CD4-positive, alpha-beta T cell (primary cell): ENCODE results near the gene FMO3. TPM values are rescaled to one million over a fixed set of nuclear protein-coding genes. Genes with fewer than 3 reads are reported as not detected.

Experiments used
- ATAC-seq: fragments of 200-7000 bp; cut with Tn5 transposase; one replicate; pipeline ENCODE4 v1.10.0; 2022; ENCODE audit warnings: mild to moderate bottlenecking; ENCODE audit not compliant: poor library complexity
- CTCF ChIA-PET: fragments of 350-600 bp; sonication (Branson Sonifier 250); formaldehyde crosslinking; loops from one replicate; lab custom pipeline; 2021; ENCODE audit warnings: antibody characterized with exemption, inconsistent platforms; lab: Charles Lee
- POLR2A ChIA-PET: fragments of 350-600 bp; sonication (Branson Sonifier 250); formaldehyde crosslinking; loops from one replicate; lab custom pipeline; 2021; ENCODE audit warnings: antibody characterized with exemption, inconsistent platforms; lab: Charles Lee
- DNase-seq, 14 experiments: peaks; one replicate each; pipeline ENCODE4 v3.0.0-alpha.2; 2013 to 2020; ENCODE audit warnings: mixed read lengths in 2 of 14
- H3K27ac ChIP-seq, 2 donors: one replicate each; pipeline versions ENCODE4 v1.5.1 to v1.7.0; 2013; ENCODE audit warnings: low read length in 2 of 2, low read depth in 1 of 2, mild to moderate bottlenecking in 1 of 2
- H3K27me3 ChIP-seq, 2 experiments: 1 replicate in 1 of 2; 2 replicates in 1 of 2; pipeline versions ENCODE4 v1.6.1 to v1.7.0; 2013; ENCODE audit warnings: low read length in 2 of 2, control low read depth in 1 of 2, mild to moderate bottlenecking in 1 of 2, moderate library complexity in 1 of 2; ENCODE audit not compliant: insufficient read depth in 2 of 2, control insufficient read depth in 1 of 2
- H3K36me3 ChIP-seq: one replicate; pipeline ENCODE4 v1.6.1; 2013; ENCODE audit warnings: low read length, control low read depth; ENCODE audit not compliant: insufficient read depth
- H3K4me1 ChIP-seq: one replicate; pipeline ENCODE4 v1.6.1; 2013; ENCODE audit warnings: low read length, control low read depth; ENCODE audit not compliant: insufficient read depth
- H3K4me3 ChIP-seq: one replicate; pipeline ENCODE4 v1.5.1; 2013; ENCODE audit warnings: mild to moderate bottlenecking, low read length, moderate library complexity
- H3K9me3 ChIP-seq, 2 experiments: 1 replicate in 1 of 2; 2 replicates in 1 of 2; pipeline versions ENCODE4 v1.6.1 to v1.7.0; 2013; ENCODE audit warnings: low read length in 2 of 2, mild to moderate bottlenecking in 2 of 2, control low read depth in 1 of 2, moderate library complexity in 1 of 2; ENCODE audit not compliant: control insufficient read depth in 1 of 2, insufficient read depth in 1 of 2
- H3K27ac Mint-ChIP-seq: one replicate; pipeline ENCODE4 v1.8.0; 2020; ENCODE audit warnings: mixed read lengths
- H3K27me3 Mint-ChIP-seq: one replicate; pipeline ENCODE4 v1.8.0; 2021; ENCODE audit warnings: mixed read lengths
- H3K36me3 Mint-ChIP-seq: one replicate; pipeline ENCODE4 v1.8.0; 2021; ENCODE audit warnings: low read depth, mixed read lengths
- H3K4me1 Mint-ChIP-seq: one replicate; pipeline ENCODE4 v1.8.0; 2021; ENCODE audit warnings: low read depth, mixed read lengths
- H3K4me3 Mint-ChIP-seq: one replicate; pipeline ENCODE4 v1.8.0; 2020; ENCODE audit warnings: mild to moderate bottlenecking, mixed read lengths
- H3K9me3 Mint-ChIP-seq: one replicate; pipeline ENCODE4 v1.8.0; 2020; ENCODE audit warnings: mixed read lengths
- CTCF ChIP-seq: fragments of 200-600 bp; IDR thresholded peaks from one replicate; pipeline ENCODE4 v1.8.0; 2022; ENCODE audit warnings: antibody characterized with exemption, mild to moderate bottlenecking
- intact Hi-C, 2 experiments: fragments of 100-400 bp; cut with DNase I in 1 of 2; cut with micrococcal nuclease in 1 of 2; formaldehyde crosslinking; loops; one replicate each; pipeline versions ENCODE4 v1.15.1 to v1.9.0; 2023 to 2025; cut with DNase I, micrococcal nuclease
- total RNA-seq, 174 experiments: library from RNA in 2 of 174; stranded (reverse) in 2 of 174; gene quantifications; one replicate each; pipeline ENCODE4 v1.2.3 and lab custom pipeline; 2021 to 2026

The FMO3 gene
- total RNA-seq, 2 experiments from 2014 or later, result not detected

GRCh38 chr1:171082606-171083005, 8.1 kb upstream of the FMO3 start:
- H3K27ac ChIP-seq, result no peak overlapping the region
- TF ChIP-seq CTCF, result no peak
- H3K4me1 ChIP-seq, result no peaks in the 10 kb centered on the region
- H3K36me3 ChIP-seq, result no peaks in the 10 kb centered on the region
- no peaks in the 10 kb centered on the region for H3K9me3 Mint-ChIP-seq
- H3K36me3 Mint-ChIP-seq, result no peaks in the 10 kb centered on the region
- H3K4me3 ChIP-seq, result no peak overlapping the region
- no peak overlapping the region for H3K27ac Mint-ChIP-seq
- ChIA-PET POLR2A (no interaction called here), CTCF (no interaction called here)
- no peak for DNase-seq
- H3K4me1 Mint-ChIP-seq, result no peaks in the 10 kb centered on the region
- no peak for ATAC-seq
- H3K9me3 ChIP-seq, result no peaks in the 10 kb centered on the region
- intact Hi-C loops, result no loop called here
- no peaks in the 10 kb centered on the region for H3K27me3 ChIP-seq
- H3K27me3 Mint-ChIP-seq, result peaks cover 16% of the 10 kb centered on the region
- no peak overlapping the region for H3K4me3 Mint-ChIP-seq

GRCh38 chr1:171083222-171083621, 7.5 kb upstream of the FMO3 start:
- Mint-ChIP-seq H3K36me3 (no peaks in the 10 kb centered on the region), H3K4me1 (no peaks in the 10 kb centered on the region), H3K9me3 (no peaks in the 10 kb centered on the region), H3K27ac (no peak overlapping the region), H3K27me3 (peaks cover 16% of the 10 kb centered on the region), H3K4me3 (no peak overlapping the region)
- no peaks in the 10 kb centered on the region for H3K36me3 ChIP-seq
- ATAC-seq, result no peak
- no peak overlapping the region for H3K4me3 ChIP-seq
- CTCF ChIA-PET, result no interaction called here
- H3K27me3 ChIP-seq, result no peaks in the 10 kb centered on the region
- TF ChIP-seq CTCF, result no peak
- no peaks in the 10 kb centered on the region for H3K4me1 ChIP-seq
- intact Hi-C loops, result no loop called here
- POLR2A ChIA-PET, result no interaction called here
- no peak overlapping the region for H3K27ac ChIP-seq
- no peaks in the 10 kb centered on the region for H3K9me3 ChIP-seq
- no peak for DNase-seq

GRCh38 chr1:171084091-171084490, 6.6 kb upstream of the FMO3 start:
- Histone ChIP-seq H3K4me1 (no peaks in the 10 kb centered on the region), H3K27me3 (no peaks in the 10 kb centered on the region), H3K9me3 (no peaks in the 10 kb centered on the region), H3K4me3 (no peak overlapping the region), H3K27ac (no peak overlapping the region), H3K36me3 (no peaks in the 10 kb centered on the region)
- H3K27me3 Mint-ChIP-seq, result peaks cover 16% of the 10 kb centered on the region
- no peaks in the 10 kb centered on the region for H3K9me3 Mint-ChIP-seq
- TF ChIP-seq CTCF, result no peak
- ChIA-PET POLR2A (no interaction called here), CTCF (no interaction called here)
- H3K4me3 Mint-ChIP-seq, result no peak overlapping the region
- H3K36me3 Mint-ChIP-seq, result no peaks in the 10 kb centered on the region
- intact Hi-C loops, result no loop called here
- no peaks in the 10 kb centered on the region for H3K4me1 Mint-ChIP-seq
- DNase-seq, result no peak
- ATAC-seq, result no peak
- H3K27ac Mint-ChIP-seq, result no peak overlapping the region
